ENCODE data around the gene HORMAD1. TPM values are rescaled to one million over a fixed set of nuclear protein-coding genes. Genes with fewer than 3 reads are reported as not detected.
"Not testable (repeated sequence)": the region's sequence is repeated elsewhere in the genome, so short reads cannot be mapped to it uniquely, and the experiment has no call there.

Gene HORMAD1
- total and polyA plus RNA-seq, 2 donors, result 0.23 to 0.57 TPM

- H3K27me3 ChIP-seq (ENCODE audit: control insufficient read depth in 2 of 2, insufficient read depth in 1 of 2, low read length in 1 of 2); H3K27ac ChIP-seq (ENCODE audit: low read depth in 1 of 2, low read length in 1 of 2); DNase-seq (ENCODE audit: low read depth in 6 of 9, low spot score in 9 of 9); H3K4me1 ChIP-seq (ENCODE audit: control insufficient read depth in 2 of 2, insufficient read depth in 2 of 2, low read length in 2 of 2); H3K4me3 ChIP-seq (ENCODE audit: low read length in 2 of 2); H3K9me3 ChIP-seq (ENCODE audit: control insufficient read depth in 2 of 2, insufficient read depth in 1 of 2, low read length in 1 of 2): not testable (repeated sequence)
- 94% methylated on average over 10 of the region's 10 CpGs for WGBS
- H3K36me3 ChIP-seq (ENCODE audit: control insufficient read depth in 2 of 2, insufficient read depth in 2 of 2, low read length in 1 of 2), result peaks cover 11 to 19% of the 10 kb centered on the region in 2 donors
These were observed 66.1 kb downstream of the HORMAD1 start for GRCh38 chr1:150654635-150655034.

GRCh38 chr1:150650193-150650592 lies 70.5 kb downstream of the HORMAD1 start:
- Histone ChIP-seq H3K4me3 (ENCODE audit: low read length in 2 of 2) (no peak overlapping the region), H3K4me1 (ENCODE audit: control insufficient read depth in 2 of 2, insufficient read depth in 2 of 2, low read length in 2 of 2) (no peaks in the 10 kb centered on the region), H3K36me3 (ENCODE audit: control insufficient read depth in 2 of 2, insufficient read depth in 2 of 2, low read length in 1 of 2) (peaks cover 29 to 49% of the 10 kb centered on the region in 2 donors), H3K27ac (ENCODE audit: low read depth in 1 of 2, low read length in 1 of 2) (no peak overlapping the region), H3K9me3 (ENCODE audit: control insufficient read depth in 2 of 2, insufficient read depth in 1 of 2, low read length in 1 of 2) (no peaks in the 10 kb centered on the region), H3K27me3 (ENCODE audit: control insufficient read depth in 2 of 2, insufficient read depth in 1 of 2, low read length in 1 of 2) (no peaks in the 10 kb centered on the region)
- WGBS, result 100% methylated on average over 1 of the region's 1 CpG
- DNase-seq (ENCODE audit: low read depth in 6 of 9, low spot score in 9 of 9), result no peak

GRCh38 chr1:150649441-150650075 lies 71.1 kb downstream of the HORMAD1 start:
- no peaks in the 10 kb centered on the region for H3K27me3 ChIP-seq (ENCODE audit: control insufficient read depth in 2 of 2, insufficient read depth in 1 of 2, low read length in 1 of 2)
- DNase-seq (ENCODE audit: low read depth in 6 of 9, low spot score in 9 of 9), result no peak
- 98% methylated on average over 5 of the region's 5 CpGs for WGBS
- no peak overlapping the region for H3K4me3 ChIP-seq (ENCODE audit: low read length in 2 of 2)
- no peak overlapping the region for H3K27ac ChIP-seq (ENCODE audit: low read depth in 1 of 2, low read length in 1 of 2)
- H3K9me3 ChIP-seq (ENCODE audit: control insufficient read depth in 2 of 2, insufficient read depth in 1 of 2, low read length in 1 of 2), result no peaks in the 10 kb centered on the region
- H3K4me1 ChIP-seq (ENCODE audit: control insufficient read depth in 2 of 2, insufficient read depth in 2 of 2, low read length in 2 of 2), result no peaks in the 10 kb centered on the region
- H3K36me3 ChIP-seq (ENCODE audit: control insufficient read depth in 2 of 2, insufficient read depth in 2 of 2, low read length in 1 of 2), result peaks cover 29 to 49% of the 10 kb centered on the region in 2 donors

Other genes with a start within 250 kb of the HORMAD1 start
- gene TARS2, start 233.5 kb downstream of the HORMAD1 start, total RNA-seq, result 12.6 TPM
- gene TARS2, start 233.5 kb downstream of the HORMAD1 start, polyA plus RNA-seq, result 17.5 TPM
- gene ECM1, start 212.8 kb downstream of the HORMAD1 start, total RNA-seq, result 0.71 TPM
- 4.6 TPM for gene ECM1, start 212.8 kb downstream of the HORMAD1 start, polyA plus RNA-seq
- 0.19 TPM for gene FALEC, start 205.1 kb downstream of the HORMAD1 start, total RNA-seq
- 0.16 TPM for gene FALEC, start 205.1 kb downstream of the HORMAD1 start, polyA plus RNA-seq
- 0.80 TPM for gene ADAMTSL4, start 171.5 kb downstream of the HORMAD1 start, total RNA-seq
- gene ADAMTSL4, start 171.5 kb downstream of the HORMAD1 start, polyA plus RNA-seq, result 17.9 TPM
- gene MCL1, start 141.3 kb downstream of the HORMAD1 start, total RNA-seq, result 129 TPM
- gene MCL1, start 141.3 kb downstream of the HORMAD1 start, polyA plus RNA-seq, result 200 TPM
- gene ENSA, start 91.3 kb downstream of the HORMAD1 start, total RNA-seq, result 149 TPM
- gene ENSA, start 91.3 kb downstream of the HORMAD1 start, polyA plus RNA-seq, result 148 TPM
- 12.2 TPM for gene GOLPH3L, start 23.7 kb downstream of the HORMAD1 start, total RNA-seq
- 16.5 TPM for gene GOLPH3L, start 23.7 kb downstream of the HORMAD1 start, polyA plus RNA-seq
- gene CTSS, start 44.9 kb upstream of the HORMAD1 start, total RNA-seq, result 104 TPM
- gene CTSS, start 44.9 kb upstream of the HORMAD1 start, polyA plus RNA-seq, result 84.8 TPM
- gene CTSK, start 87.4 kb upstream of the HORMAD1 start, total RNA-seq, result 8.4 TPM
- 27.5 TPM for gene CTSK, start 87.4 kb upstream of the HORMAD1 start, polyA plus RNA-seq
- 18.2 TPM for gene ARNT, start 155.7 kb upstream of the HORMAD1 start, total RNA-seq
- 17.2 TPM for gene ARNT, start 155.7 kb upstream of the HORMAD1 start, polyA plus RNA-seq
- gene CTXND2, start 166.2 kb upstream of the HORMAD1 start, total RNA-seq, result 0.05 TPM
- 0.09 TPM for gene CTXND2, start 166.2 kb upstream of the HORMAD1 start, polyA plus RNA-seq
- gene SETDB1, start 205.5 kb upstream of the HORMAD1 start, total RNA-seq, result 35.5 TPM
- gene SETDB1, start 205.5 kb upstream of the HORMAD1 start, polyA plus RNA-seq, result 25.9 TPM